ENCODE results near the gene KRTAP10-6. TPM values are rescaled to one million over a fixed set of nuclear protein-coding genes. Genes with fewer than 3 reads are reported as not detected.

Gene KRTAP10-6
- total RNA-seq, 2 donors from 2014 or later, result not detected

GRCh38 chr21:44579056-44579832, 13.1 kb downstream of the KRTAP10-6 start:
- no peak overlapping the region for H3K27ac ChIP-seq
- 74 to 79% methylated on average over 9 to 19 of the region's 22 CpGs for WGBS, 2 donors
- no peak overlapping the region for H3K4me3 ChIP-seq
- peaks cover 0 to 3% of the 10 kb centered on the region in 2 donors for H3K27me3 ChIP-seq
- H3K4me1 ChIP-seq, result no peaks in the 10 kb centered on the region
- intact Hi-C loops (cut with DNase I), result no loop called here
- ATAC-seq (no peak), DNase-seq (no peak)
- H3K9me3 ChIP-seq, result peaks cover 0 to 3% (median 0%) of the 10 kb centered on the region in 3 donors
- no peaks in the 10 kb centered on the region for H3K36me3 ChIP-seq (replicated peaks in 1 of 2; ENCODE audit: insufficient read depth in 1 of 2, low read depth in 2 of 2)
- TF ChIP-seq POLR2A (IDR thresholded peaks at IDR 0.05), result no peak
- TF ChIP-seq CTCF (IDR thresholded peaks at IDR 0.05), result no peak

GRCh38 chr21:44578371-44579055, 13.8 kb downstream of the KRTAP10-6 start:
- intact Hi-C loops (cut with DNase I), result no loop called here
- Histone ChIP-seq H3K27me3 (peaks cover 0 to 4% of the 10 kb centered on the region in 2 donors), H3K9me3 (peaks cover 0 to 3% (median 0%) of the 10 kb centered on the region in 3 donors), H3K4me1 (no peaks in the 10 kb centered on the region), H3K27ac (no peak overlapping the region), H3K36me3 (replicated peaks in 1 of 2; ENCODE audit: insufficient read depth in 1 of 2, low read depth in 2 of 2) (no peaks in the 10 kb centered on the region), H3K4me3 (no peak overlapping the region)
- DNase-seq, result no peak
- TF ChIP-seq POLR2A (IDR thresholded peaks at IDR 0.05) (no peak), CTCF (IDR thresholded peaks at IDR 0.05) (no peak)
- WGBS, 2 donors, result 78 to 85% methylated on average over 4 to 16 of the region's 17 CpGs
- no peak for ATAC-seq

GRCh38 chr21:44576025-44576420, 16.3 kb downstream of the KRTAP10-6 start:
- Histone ChIP-seq H3K27ac (no peak overlapping the region), H3K9me3 (peaks cover 0 to 3% (median 0%) of the 10 kb centered on the region in 3 donors), H3K27me3 (peaks cover 0 to 4% of the 10 kb centered on the region in 2 donors), H3K4me1 (no peaks in the 10 kb centered on the region), H3K4me3 (no peak overlapping the region), H3K36me3 (replicated peaks in 1 of 2; ENCODE audit: insufficient read depth in 1 of 2, low read depth in 2 of 2) (no peaks in the 10 kb centered on the region)
- 81 to 82% methylated on average over 8 to 10 of the region's 10 CpGs for WGBS, 2 donors
- intact Hi-C loops (cut with DNase I), result no loop called here
- DNase-seq (no peak), ATAC-seq (no peak)
- TF ChIP-seq POLR2A (IDR thresholded peaks at IDR 0.05), result no peak
- TF ChIP-seq CTCF (IDR thresholded peaks at IDR 0.05), result no peak

GRCh38 chr21:44575307-44576024, 16.8 kb downstream of the KRTAP10-6 start:
- WGBS, 2 donors, result 70 to 81% methylated on average over 18 to 20 of the region's 20 CpGs
- H3K27me3 ChIP-seq, result peaks cover 0 to 4% of the 10 kb centered on the region in 2 donors
- H3K4me3 ChIP-seq, result no peak overlapping the region
- intact Hi-C loops (cut with DNase I), result no loop called here
- TF ChIP-seq POLR2A (IDR thresholded peaks at IDR 0.05), result no peak
- TF ChIP-seq CTCF (IDR thresholded peaks at IDR 0.05), result no peak
- ATAC-seq (no peak), DNase-seq (no peak)
- no peak overlapping the region for H3K27ac ChIP-seq
- H3K9me3 ChIP-seq, result peaks cover 0 to 3% (median 0%) of the 10 kb centered on the region in 3 donors
- H3K36me3 ChIP-seq (replicated peaks in 1 of 2; ENCODE audit: insufficient read depth in 1 of 2, low read depth in 2 of 2), result no peaks in the 10 kb centered on the region
- no peaks in the 10 kb centered on the region for H3K4me1 ChIP-seq

Measured in body of pancreas (tissue), 4 donors.